H1 (cell line): ENCODE measurements around the gene LRCH2. TPM values are rescaled to one million over a fixed set of nuclear protein-coding genes. Genes with fewer than 3 reads are reported as not detected.

Experiments
- CTCF ChIA-PET: fragments of 300-600 bp; sonication (Branson Sonifier 250); formaldehyde crosslinking; loops from one replicate; lab custom pipeline; 2021; ENCODE audit not compliant: partially characterized antibody; lab: Charles Lee
- POLR2A ChIA-PET: fragments of 300-600 bp; sonication (Branson Sonifier 250); formaldehyde crosslinking; loops from one replicate; lab custom pipeline; 2021; ENCODE audit warnings: inconsistent platforms; ENCODE audit not compliant: partially characterized antibody; lab: Charles Lee
- DNase-seq, 2 experiments: peaks; one replicate each; pipeline versions ENCODE4 v3.0.0 to v3.0.0-alpha.2; 2010 to 2022; ENCODE audit warnings: low spot score in 2 of 2, low read depth in 1 of 2, mixed read lengths in 1 of 2
- FAIRE-seq: peaks from 2 replicates; lab custom pipeline; 2011; peaks lifted over from hg19 to GRCh38; lab: Jason Lieb, UNC
- H2AFZ ChIP-seq: 2 replicates; pipeline ENCODE4 v1.8.1; 2012; ENCODE audit warnings: low read length, inconsistent platforms
- H2AK5ac ChIP-seq: 2 replicates; pipeline ENCODE4 v1.6.1; 2013; ENCODE audit warnings: low read depth, low read length
- H2BK120ac ChIP-seq: replicated peaks from 2 replicates; pipeline ENCODE3; 2013; ENCODE audit warnings: low read depth, low read length, inconsistent platforms
- H2BK12ac ChIP-seq: 2 replicates; pipeline ENCODE4 v1.6.1; 2013; ENCODE audit warnings: low read depth, low read length
- H2BK15ac ChIP-seq: 2 replicates; pipeline ENCODE4 v1.6.1; 2013; ENCODE audit warnings: low read length
- H2BK20ac ChIP-seq: 2 replicates; pipeline ENCODE4 v1.6.1; 2013; ENCODE audit warnings: low read length
- H2BK5ac ChIP-seq: 2 replicates; pipeline ENCODE4 v1.6.1; 2013; ENCODE audit warnings: low read depth, low read length
- H3K14ac ChIP-seq: 2 replicates; pipeline ENCODE4 v1.6.1; 2013; ENCODE audit warnings: inconsistent platforms; ENCODE audit not compliant: insufficient read length
- H3K18ac ChIP-seq: 2 replicates; pipeline ENCODE4 v1.6.1; 2013; ENCODE audit warnings: low read length; ENCODE audit errors: extremely low read depth
- H3K23ac ChIP-seq: 2 replicates; pipeline ENCODE4 v1.6.1; 2013; ENCODE audit warnings: inconsistent platforms; ENCODE audit not compliant: insufficient read length
- H3K23me2 ChIP-seq: 2 replicates; pipeline ENCODE4 v1.6.1; 2013; ENCODE audit warnings: low read depth, low read length
- H3K27ac ChIP-seq: 2 replicates; pipeline ENCODE4 v1.6.1; 2011; ENCODE audit warnings: low read depth, low read length, inconsistent platforms
- H3K27me3 ChIP-seq, 4 experiments: replicated peaks in 1 of 4; 1 replicate in 1 of 4; 2 replicates in 3 of 4; pipeline versions ENCODE4 v1.6.1 to v1.8.1; 2011 to 2013; ENCODE audit warnings: low read length in 3 of 4, mild to moderate bottlenecking in 3 of 4, inconsistent platforms in 2 of 4, mixed read lengths in 2 of 4, moderate library complexity in 1 of 4; ENCODE audit not compliant: control insufficient read depth in 3 of 4, insufficient read depth in 3 of 4; ENCODE audit errors: extremely low read depth in 1 of 4
- H3K36me3 ChIP-seq, 4 experiments: 2 replicates each; pipeline versions ENCODE4 v1.6.1 to v1.8.1; 2011 to 2013; ENCODE audit warnings: mild to moderate bottlenecking in 4 of 4, low read length in 3 of 4, moderate library complexity in 2 of 4, control low read depth in 1 of 4, inconsistent platforms in 1 of 4; ENCODE audit not compliant: insufficient read depth in 4 of 4, control insufficient read depth in 2 of 4
- H3K4ac ChIP-seq: replicated peaks from 2 replicates; pipeline ENCODE3; 2013; ENCODE audit warnings: low read length, low read depth, mixed read lengths, inconsistent platforms; ENCODE audit not compliant: insufficient read length
- H3K4me1 ChIP-seq, 4 experiments: replicated peaks in 1 of 4; 1 replicate in 1 of 4; 2 replicates in 3 of 4; pipeline versions ENCODE4 v1.6.1 to v1.8.1; 2011 to 2013; ENCODE audit warnings: low read length in 3 of 4, inconsistent platforms in 2 of 4, mixed read lengths in 1 of 4; ENCODE audit not compliant: insufficient read depth in 4 of 4, control insufficient read depth in 3 of 4
- H3K4me2 ChIP-seq, 2 experiments: 2 replicates each; pipeline versions ENCODE4 v1.6.1 to v1.8.1; 2011 to 2013; ENCODE audit warnings: low read depth in 2 of 2, low read length in 2 of 2, control low read depth in 1 of 2, inconsistent platforms in 1 of 2, mild to moderate bottlenecking in 1 of 2; ENCODE audit not compliant: insufficient read depth in 1 of 2
- H3K4me3 ChIP-seq, 4 experiments: fragments of 200-600, 300-600 bp in 1 of 4; sonication (generic), shearing (Covaris generic), sonication (Bioruptor Twin) in 1 of 4; 2 replicates each; pipeline versions ENCODE4 v1.5.1 to v1.8.1; 2011 to 2016; ENCODE audit warnings: low read length in 4 of 4, low read depth in 3 of 4, control low read depth in 2 of 4, inconsistent platforms in 2 of 4, mild to moderate bottlenecking in 2 of 4, mixed read lengths in 1 of 4, moderate library complexity in 1 of 4; ENCODE audit not compliant: insufficient read depth in 2 of 4; ENCODE audit errors: extremely low read depth in 1 of 4
- H3K56ac ChIP-seq: replicated peaks from 2 replicates; pipeline ENCODE3; 2013; ENCODE audit warnings: low read depth, mild to moderate bottlenecking, mixed read lengths, low read length, inconsistent platforms; ENCODE audit not compliant: insufficient read length
- H3K79me1 ChIP-seq: 2 replicates; pipeline ENCODE4 v1.6.1; 2013; ENCODE audit warnings: low read depth, low read length, control low read depth
- H3K79me2 ChIP-seq, 2 experiments: 2 replicates each; pipeline versions ENCODE4 v1.6.1 to v1.8.1; 2012 to 2013; ENCODE audit warnings: low read length in 2 of 2, mild to moderate bottlenecking in 2 of 2, inconsistent platforms in 1 of 2; ENCODE audit not compliant: insufficient read depth in 2 of 2, control insufficient read depth in 1 of 2
- H3K9ac ChIP-seq, 4 experiments: replicated peaks in 1 of 4; 1 replicate in 1 of 4; 2 replicates in 3 of 4; pipeline versions ENCODE4 v1.6.1 to v1.8.1; 2011 to 2013; ENCODE audit warnings: low read depth in 3 of 4, low read length in 3 of 4, control low read depth in 2 of 4, mild to moderate bottlenecking in 2 of 4, moderate library complexity in 2 of 4, inconsistent platforms in 1 of 4; ENCODE audit errors: extremely low read depth in 1 of 4
- H3K9me3 ChIP-seq, 2 experiments: 2 replicates each; pipeline versions ENCODE4 v1.6.1 to v1.8.1; 2012 to 2013; ENCODE audit warnings: mild to moderate bottlenecking in 2 of 2, moderate library complexity in 2 of 2, control low read depth in 1 of 2, inconsistent platforms in 1 of 2, low read depth in 1 of 2, low read length in 1 of 2, mixed read lengths in 1 of 2; ENCODE audit not compliant: insufficient read depth in 2 of 2
- H4K20me1 ChIP-seq, 2 experiments: replicated peaks in 1 of 2; 2 replicates each; pipeline versions ENCODE3 to v1.8.1; 2011 to 2013; ENCODE audit warnings: inconsistent platforms in 2 of 2, low read length in 2 of 2, mild to moderate bottlenecking in 1 of 2; ENCODE audit not compliant: insufficient read depth in 2 of 2, control insufficient read depth in 1 of 2
- H4K5ac ChIP-seq: 2 replicates; pipeline ENCODE4 v1.6.1; 2013; ENCODE audit warnings: low read length, low read depth, mixed read lengths, inconsistent platforms; ENCODE audit not compliant: insufficient read length
- H4K8ac ChIP-seq: 2 replicates; pipeline ENCODE4 v1.8.0; 2013; ENCODE audit warnings: mild to moderate bottlenecking, moderate library complexity, low read length, inconsistent platforms; ENCODE audit not compliant: insufficient read depth; ENCODE audit errors: extremely low read depth
- H4K91ac ChIP-seq: replicated peaks from 2 replicates; pipeline ENCODE3; 2013; ENCODE audit warnings: low read length, mixed read lengths, inconsistent platforms; ENCODE audit not compliant: insufficient read length
- BCL11A ChIP-seq, 2 experiments: IDR thresholded peaks; one replicate each; pipeline ENCODE4 v1.6.1; 2011; ENCODE audit warnings: low read depth in 2 of 2, low read length in 2 of 2, mild to moderate bottlenecking in 2 of 2
- JUN ChIP-seq: IDR thresholded peaks from 2 replicates; pipeline ENCODE4 v1.6.1; 2011; ENCODE audit warnings: low read depth, mild to moderate bottlenecking, improper control_type of control experiment, low read length
- KDM5A ChIP-seq: fragments of 200-600 bp; IDR thresholded peaks from 2 replicates; pipeline ENCODE4 v1.7.1; 2012; ENCODE audit warnings: mild to moderate bottlenecking, low read length, inconsistent platforms, mixed read lengths
- SAP30 ChIP-seq: fragments of 300-600 bp; sonication (generic); IDR thresholded peaks from 2 replicates; pipeline ENCODE4 v1.7.1; 2012; ENCODE audit warnings: low read length, moderate library complexity, mild to moderate bottlenecking, inconsistent platforms; ENCODE audit not compliant: insufficient read depth, insufficient replicate concordance
- SP2 ChIP-seq: IDR thresholded peaks from 2 replicates; pipeline ENCODE4 v1.6.1; 2012; ENCODE audit warnings: mild to moderate bottlenecking, low read length, inconsistent platforms
- TAF1 ChIP-seq: IDR thresholded peaks from 2 replicates; pipeline ENCODE4 v1.6.1; 2011; ENCODE audit warnings: mild to moderate bottlenecking, low read depth, low read length
- TAF7 ChIP-seq: optimal IDR thresholded peaks from 2 replicates; pipeline ENCODE3; 2011; ENCODE audit warnings: low read depth, mild to moderate bottlenecking, inconsistent platforms, low read length, moderate library complexity, borderline replicate concordance
- USF2 ChIP-seq: IDR thresholded peaks from 2 replicates; pipeline ENCODE4 v1.6.1; 2011; ENCODE audit warnings: low read length, improper control_type of control experiment
- WGBS, 2 experiments: shearing (Covaris generic) in 1 of 2; methylation state at CpG; one replicate each; pipeline versions ENCODE4 v1.1.6 to v1.1.7; 2013 to 2015; ENCODE audit warnings: low lambda C conversion rate in 2 of 2, mixed read lengths in 2 of 2, inconsistent platforms in 1 of 2, low coverage in 1 of 2, missing lambda C conversion rate in 1 of 2; ENCODE audit not compliant: insufficient replicate concordance in 2 of 2, insufficient coverage in 1 of 2, insufficient read length in 1 of 2; ENCODE audit errors: extremely low coverage in 1 of 2, missing lambda C conversion rate in 1 of 2; 5-methylcytosine and 5-hydroxymethylcytosine counted together
- polyA plus RNA-seq, 7 experiments: library from polyadenylated mRNA; depleted of rRNA in 3 of 7; stranded (reverse) in 5 of 7; unstranded in 2 of 7; fragments of >200 nt in 5 of 7; fragments of 200-250 nt in 2 of 7; gene quantifications; 1 replicate in 5 of 7; 2 replicates in 1 of 7; 4 replicates in 1 of 7; pipeline versions ENCODE4 v1.2.1 to v1.2.3, GENCODE V29; 2011 to 2013; ENCODE audit warnings: missing spikeins in 2 of 7, mixed read lengths in 2 of 7
- total RNA-seq: library from RNA; stranded (reverse); fragmentation: NEBNext Ultra II Directional; extraction: Animal tissue kit (Norgen Biotek cat#: 25700); gene quantifications from 2 replicates; pipeline ENCODE4 v1.2.1, GENCODE V29; 2021
- TF ChIP-seq, protein P1 (sequence below): IDR thresholded peaks from 2 replicates; pipeline ENCODE4 v1.6.1; 2011; ENCODE audit warnings: low read depth, mild to moderate bottlenecking, low read length; ENCODE audit not compliant: insufficient read depth
- TF ChIP-seq, protein P2 (sequence below): IDR thresholded peaks from 2 replicates; pipeline ENCODE4 v1.6.1; 2012; ENCODE audit warnings: low read length, inconsistent platforms

The LRCH2 gene
- total and polyA plus RNA-seq, 2 of the 8 experiments (the other 6 are each of a cell fraction or from before 2014, with no cell fraction given) = 1.5 to 5.5 TPM

- Histone ChIP-seq H4K5ac (no peak overlapping the region), H3K4me3 (no peak overlapping the region), H3K23me2 (no peaks in the 10 kb centered on the region), H3K18ac (no peak overlapping the region), H2BK5ac (no peak overlapping the region), H3K27ac (no peak overlapping the region), H3K9me3 (no peaks in the 10 kb centered on the region), H3K4me1 (no peaks in the 10 kb centered on the region), H4K20me1 (no peaks in the 10 kb centered on the region), H2BK20ac (no peak overlapping the region), H3K23ac (no peak overlapping the region), H2BK12ac (no peak overlapping the region), H2BK15ac (no peak overlapping the region), H3K27me3 (no peaks in the 10 kb centered on the region), H2AFZ (no peak overlapping the region), H3K9ac (no peak overlapping the region), H3K79me1 (no peaks in the 10 kb centered on the region), H3K4me2 (no peak overlapping the region), H3K79me2 (no peaks in the 10 kb centered on the region), H2AK5ac (no peak overlapping the region), H3K56ac (no peak overlapping the region), H3K4ac (no peak overlapping the region), H4K91ac (no peak overlapping the region), H3K36me3 (no peaks in the 10 kb centered on the region), H3K14ac (no peak overlapping the region), H2BK120ac (no peak overlapping the region), H4K8ac (no peak overlapping the region)
- CTCF ChIA-PET = no interaction called here
- no peak for DNase-seq
- FAIRE-seq = no peak
- WGBS, 2 experiments = 93% methylated on average over 2 of the region's 2 CpGs; no CpG with 5 or more reads in 1 of the 2 experiments
- POLR2A ChIA-PET = no interaction called here
- TF ChIP-seq SAP30 (no peak), USF2 (no peak), BCL11A (IDR thresholded peaks at IDR 0.05; ENCODE audit: low read depth in 2 of 2, low read length in 2 of 2) (no peak), TAF7 (no peak), TAF1 (no peak), KDM5A (no peak), SP2 (no peak), JUN (no peak)
- TF ChIP-seq, protein P1, sequence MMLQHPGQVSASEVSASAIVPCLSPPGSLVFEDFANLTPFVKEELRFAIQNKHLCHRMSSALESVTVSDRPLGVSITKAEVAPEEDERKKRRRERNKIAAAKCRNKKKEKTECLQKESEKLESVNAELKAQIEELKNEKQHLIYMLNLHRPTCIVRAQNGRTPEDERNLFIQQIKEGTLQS = no peak
- TF ChIP-seq, protein P2, sequence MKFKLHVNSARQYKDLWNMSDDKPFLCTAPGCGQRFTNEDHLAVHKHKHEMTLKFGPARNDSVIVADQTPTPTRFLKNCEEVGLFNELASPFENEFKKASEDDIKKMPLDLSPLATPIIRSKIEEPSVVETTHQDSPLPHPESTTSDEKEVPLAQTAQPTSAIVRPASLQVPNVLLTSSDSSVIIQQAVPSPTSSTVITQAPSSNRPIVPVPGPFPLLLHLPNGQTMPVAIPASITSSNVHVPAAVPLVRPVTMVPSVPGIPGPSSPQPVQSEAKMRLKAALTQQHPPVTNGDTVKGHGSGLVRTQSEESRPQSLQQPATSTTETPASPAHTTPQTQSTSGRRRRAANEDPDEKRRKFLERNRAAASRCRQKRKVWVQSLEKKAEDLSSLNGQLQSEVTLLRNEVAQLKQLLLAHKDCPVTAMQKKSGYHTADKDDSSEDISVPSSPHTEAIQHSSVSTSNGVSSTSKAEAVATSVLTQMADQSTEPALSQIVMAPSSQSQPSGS = no peak
These were observed 49.9 kb downstream of the LRCH2 start for GRCh38 chrX:115183980-115184379.
